Measurements from ENCODE around the gene NFXL1.

NFXL1 gene

DNA sequence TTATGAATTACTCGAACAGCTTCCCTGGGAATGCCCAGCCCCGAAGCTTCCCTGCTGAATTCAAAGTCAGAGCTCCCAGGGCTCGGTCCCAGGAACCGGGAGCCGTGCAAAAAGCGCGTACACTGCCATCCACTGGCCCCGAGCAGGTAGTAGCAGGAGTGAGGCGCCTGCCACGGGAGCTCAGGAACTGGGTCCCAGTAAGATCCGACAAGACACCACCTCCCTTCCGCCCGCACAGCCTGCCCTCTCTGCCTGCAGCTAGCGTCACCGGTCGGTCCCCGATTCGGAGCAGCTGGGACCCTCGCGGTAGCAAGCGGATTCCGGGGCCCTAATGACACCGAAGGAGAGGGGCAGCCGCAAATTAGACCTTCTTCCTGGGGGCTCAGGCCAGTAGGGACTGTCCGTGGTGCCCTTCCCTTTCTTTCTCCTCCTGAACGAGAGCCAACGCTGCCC, 77.7 kb downstream of the NFXL1 start:
- in situ Hi-C loops (cut with MboI; ENCODE audit: low sequenced_read_pairs), result no loop called here

DNA sequence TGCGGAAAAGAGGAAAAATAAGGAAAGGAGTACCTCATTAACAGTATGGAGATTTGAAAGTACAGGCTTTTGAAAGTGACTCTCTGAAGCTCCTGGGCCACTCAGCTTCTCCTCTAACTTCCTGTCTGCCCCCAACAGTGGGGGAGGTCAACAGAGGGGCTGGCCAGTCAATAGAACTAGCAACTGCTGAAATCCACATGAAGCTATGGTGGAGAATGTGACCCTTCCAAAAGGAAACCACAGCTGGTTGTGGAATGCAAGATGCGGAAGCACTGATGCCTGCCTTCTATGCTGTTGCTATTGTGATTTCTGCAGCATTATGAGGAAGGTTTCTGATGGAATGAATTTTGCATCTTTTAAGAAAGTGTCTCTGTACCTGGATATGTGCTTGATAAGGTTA, 78.9 kb downstream of the NFXL1 start:
- in situ Hi-C loops (cut with MboI; ENCODE audit: low sequenced_read_pairs), result no loop called here

DNA sequence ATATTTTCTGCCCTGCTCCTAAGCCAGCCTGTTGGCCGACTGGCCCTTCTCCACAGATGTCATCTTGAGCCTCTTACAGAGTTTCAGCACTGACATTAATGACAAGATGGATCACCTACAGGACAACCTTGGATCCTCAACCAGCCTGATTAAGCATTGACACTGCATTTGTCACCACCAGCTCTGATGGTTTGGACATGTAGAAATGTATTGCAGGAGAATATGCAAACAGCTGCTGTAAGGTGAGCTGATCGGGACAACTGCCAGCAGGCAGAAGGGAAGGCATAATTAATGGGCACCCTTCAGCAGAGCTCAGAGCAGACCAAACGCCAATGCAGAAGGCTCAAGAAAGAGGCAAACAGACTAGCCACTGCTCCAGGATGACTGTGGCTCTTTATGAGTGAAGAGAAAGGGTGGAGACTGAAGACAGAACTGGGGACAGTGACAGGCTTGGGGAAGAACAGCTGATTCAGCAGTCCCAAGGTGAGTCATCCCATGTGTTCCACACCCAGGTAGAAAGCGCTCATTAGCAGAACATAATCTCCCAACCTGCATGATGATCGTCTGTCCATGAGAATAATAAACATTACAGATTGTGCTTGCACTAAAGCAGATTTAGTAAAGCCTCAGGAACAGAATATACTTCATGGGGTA, 83.2 kb downstream of the NFXL1 start:
- in situ Hi-C loops (cut with MboI; ENCODE audit: low sequenced_read_pairs), result loop anchor here (5.0 kb wide), 1 partner anchor 129 kb away; no protein-coding TSS in a partner anchor

GRCh38 chr4:47830265-47831025, 83.9 kb downstream of the NFXL1 start:
- in situ Hi-C loops (cut with MboI; ENCODE audit: low sequenced_read_pairs), result loop anchor here (5.0 kb wide), 1 partner anchor 128 kb away; no protein-coding TSS in a partner anchor

DNA sequence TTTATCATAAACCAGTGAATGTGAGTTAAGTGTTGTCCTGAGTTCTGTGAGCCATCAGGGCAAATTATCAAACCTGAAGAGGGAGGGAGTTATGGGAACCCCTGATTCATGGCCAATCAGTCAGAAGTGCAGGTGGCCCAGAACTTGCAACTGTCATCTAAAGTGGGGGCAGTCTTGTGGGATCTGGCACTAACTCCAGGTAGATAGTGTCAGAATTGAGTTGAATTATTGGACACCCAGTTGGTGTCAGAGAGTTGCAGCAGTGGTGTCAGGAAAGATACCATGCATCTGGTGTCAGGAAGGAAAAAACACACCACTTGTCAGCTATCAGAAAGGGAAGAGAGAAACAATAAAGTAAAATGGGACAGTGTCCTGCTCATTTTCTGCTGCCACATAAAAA, 84.9 kb downstream of the NFXL1 start:
- in situ Hi-C loops (cut with MboI; ENCODE audit: low sequenced_read_pairs), result no loop called here

GRCh38 chr4:47827343-47828047, 86.9 kb downstream of the NFXL1 start:
- in situ Hi-C loops (cut with MboI; ENCODE audit: low sequenced_read_pairs), result no loop called here

DNA sequence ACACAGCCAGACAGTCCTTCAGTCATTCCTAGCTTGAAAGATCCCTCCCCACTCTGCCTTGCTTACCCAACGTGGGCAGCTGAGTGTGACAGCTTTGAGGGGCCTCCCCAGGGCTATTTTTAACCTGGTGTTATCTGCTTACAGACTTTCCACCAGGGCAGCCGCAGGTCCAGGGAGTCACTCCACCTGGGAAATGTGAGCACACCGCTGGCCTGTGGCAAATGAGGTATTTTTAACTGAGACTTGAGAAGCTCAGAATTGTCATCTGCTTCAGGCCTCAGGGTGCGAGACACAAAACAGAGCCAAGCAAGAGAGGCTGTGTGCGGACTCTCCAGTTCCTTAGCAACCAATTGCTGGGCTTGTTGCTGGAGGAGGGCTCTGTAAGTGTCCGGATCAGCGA, 89.5 kb downstream of the NFXL1 start:
- in situ Hi-C loops (cut with MboI; ENCODE audit: low sequenced_read_pairs), result no loop called here

GRCh38 chr4:47819178-47819577, 95.2 kb downstream of the NFXL1 start:
- in situ Hi-C loops (cut with MboI; ENCODE audit: low sequenced_read_pairs), result no loop called here

DNA sequence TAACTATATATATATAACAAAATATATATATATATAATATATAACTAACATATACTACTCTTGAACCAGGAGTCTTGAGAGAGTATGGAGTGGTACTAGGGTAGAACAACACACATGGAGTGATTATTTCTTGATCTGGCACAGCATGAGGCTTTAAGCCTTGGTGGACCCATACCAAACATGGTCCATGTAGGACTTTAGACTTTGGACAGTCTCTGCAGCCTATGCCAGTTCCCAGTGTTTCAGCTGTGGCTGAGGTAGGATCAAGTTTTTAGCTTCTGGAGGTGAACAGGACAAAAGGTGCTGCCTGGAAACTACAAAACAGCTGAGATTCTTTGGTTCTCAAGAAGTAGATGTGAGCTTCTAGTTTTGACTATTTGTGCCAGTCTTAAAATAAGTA, 97.1 kb downstream of the NFXL1 start:
- in situ Hi-C loops (cut with MboI; ENCODE audit: low sequenced_read_pairs), result no loop called here

- in situ Hi-C loops (cut with MboI; ENCODE audit: low sequenced_read_pairs), result no loop called here
These were observed 97.6 kb downstream of the NFXL1 start for GRCh38 chr4:47816748-47817147.

- in situ Hi-C loops (cut with MboI; ENCODE audit: low sequenced_read_pairs), result no loop called here
These were observed 99.6 kb downstream of the NFXL1 start for GRCh38 chr4:47814618-47815295.

GRCh38 chr4:47809654-47810203, 104.7 kb downstream of the NFXL1 start:
- in situ Hi-C loops (cut with MboI; ENCODE audit: low sequenced_read_pairs), result no loop called here

GRCh38 chr4:47804598-47804997, 109.8 kb downstream of the NFXL1 start:
- in situ Hi-C loops (cut with MboI; ENCODE audit: low sequenced_read_pairs), result no loop called here

GRCh38 chr4:47801481-47802002, 112.8 kb downstream of the NFXL1 start:
- in situ Hi-C loops (cut with MboI; ENCODE audit: low sequenced_read_pairs), result no loop called here

DNA sequence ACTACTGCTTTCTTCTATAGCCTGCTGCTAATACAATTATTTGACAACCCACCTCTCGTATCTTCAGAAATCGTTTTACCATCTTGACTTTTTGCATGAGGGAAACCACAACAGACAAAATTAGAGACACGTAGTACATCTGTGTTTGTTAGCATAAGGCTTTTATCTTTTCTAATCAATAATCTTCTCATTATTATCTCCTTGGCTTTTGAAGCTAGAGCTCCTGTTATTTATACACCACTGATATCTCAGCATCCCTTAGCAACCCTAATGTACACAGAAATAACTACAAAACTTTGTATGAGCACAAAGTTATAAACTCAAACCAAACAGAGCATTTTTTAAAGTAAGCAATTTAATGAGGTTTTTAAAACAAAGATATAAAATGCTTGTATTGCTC, 116.2 kb downstream of the NFXL1 start:
- in situ Hi-C loops (cut with MboI; ENCODE audit: low sequenced_read_pairs), result no loop called here
